Measurements from ENCODE around the gene HOMER2. TPM values are rescaled to one million over a fixed set of nuclear protein-coding genes. Genes with fewer than 3 reads are reported as not detected.

Gene HOMER2
- total and polyA plus RNA-seq, 2 of the 4 experiments (the other 2 are of a cell fraction) = 0.54 to 0.79 TPM

DNA sequence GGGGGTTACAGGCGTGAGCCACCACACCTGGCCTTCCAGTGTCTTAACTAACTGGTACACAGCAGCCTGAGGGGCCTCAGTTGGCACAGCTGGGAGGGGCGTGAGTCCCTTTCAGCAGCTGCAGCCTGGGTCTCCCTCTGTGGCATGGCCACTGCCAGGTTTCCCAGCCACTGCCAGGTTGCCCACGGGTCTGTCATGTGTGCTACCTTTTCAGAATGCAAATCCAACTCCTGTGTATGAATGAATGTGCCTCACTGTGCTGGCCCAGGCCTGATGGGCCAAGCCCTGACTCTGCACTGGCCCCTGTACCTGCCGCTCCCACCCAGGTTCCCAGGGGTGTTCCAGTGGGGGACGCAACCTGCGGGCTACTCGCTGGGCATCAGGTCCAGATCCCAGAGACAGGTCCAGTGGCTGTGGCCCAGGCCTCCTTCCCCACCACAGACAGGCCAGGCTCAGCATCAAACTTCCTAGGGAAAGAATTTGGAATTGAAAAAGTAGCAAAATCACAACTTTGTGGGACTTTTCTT is 117.1 kb downstream of the HOMER2 start:
- ATAC-seq (ENCODE audit: low read depth) = no peak
- Histone ChIP-seq H2AK9ac (replicated peaks; ENCODE audit: low read depth, low read length, poor library complexity) (no peak overlapping the region), H4K5ac (ENCODE audit: low read depth, low read length) (no peak overlapping the region), H3K14ac (replicated peaks; ENCODE audit: low read depth, low read length) (no peak overlapping the region), H3K4me2 (ENCODE audit: low read depth, low read length) (no peak overlapping the region), H3K27me3 (ENCODE audit: control insufficient read depth, insufficient read depth, low read length) (no peaks in the 10 kb centered on the region), H2BK120ac (ENCODE audit: low read depth, low read length) (no peak overlapping the region), H2BK20ac (ENCODE audit: low read depth, low read length) (no peak overlapping the region), H3K27ac (ENCODE audit: insufficient read depth, low read length) (no peak overlapping the region), H3K23ac (ENCODE audit: low read depth, low read length) (no peak overlapping the region), H2AK5ac (ENCODE audit: low read depth, low read length) (no peak overlapping the region), H3K9me1 (ENCODE audit: insufficient read depth, low read length) (peaks cover 5% of the 10 kb centered on the region), H3K36me3 (ENCODE audit: control insufficient read depth, insufficient read depth, low read length) (peaks cover 47% of the 10 kb centered on the region), H3K9ac (ENCODE audit: low read depth, low read length) (no peak overlapping the region), H4K20me1 (ENCODE audit: insufficient read depth, low read length) (peaks cover 9% of the 10 kb centered on the region), H3K9me3 (ENCODE audit: control insufficient read depth, insufficient read depth, low read length) (no peaks in the 10 kb centered on the region), H3K4me3 (ENCODE audit: insufficient read depth, low read depth, low read length) (no peak overlapping the region), H3K18ac (ENCODE audit: low read depth, low read length) (no peak overlapping the region), H3K79me1 (ENCODE audit: low read depth in 1 of 2, low read length in 2 of 2) (peaks cover 6 to 41% of the 10 kb centered on the region in 2 experiments; a peak in 3 of 4 replicates), H2AFZ (replicated peaks; ENCODE audit: low read length, poor library complexity) (no peak overlapping the region), H3K56ac (ENCODE audit: extremely low read depth, insufficient read depth, low read length) (no peak overlapping the region), H2BK15ac (ENCODE audit: low read depth, low read length) (no peak overlapping the region), H4K8ac (ENCODE audit: low read depth in 2 of 2, low read length in 2 of 2) (no peak overlapping the region), H3K4ac (ENCODE audit: low read depth, low read length) (no peak overlapping the region), H2BK5ac (ENCODE audit: low read depth, low read length, poor library complexity, severe bottlenecking) (no peak overlapping the region), H4K91ac (ENCODE audit: insufficient read depth, low read depth, low read length) (no peak overlapping the region), H3K4me1 (ENCODE audit: control insufficient read depth, insufficient read depth, low read length) (peaks cover 10% of the 10 kb centered on the region)
- DNase-seq = no peak
- POLR2A ChIA-PET (ENCODE audit: unreplicated experiment) = interaction anchor here (0.7 kb wide), 1 partner anchor 781 kb away, joined by 6 read pairs; no protein-coding TSS in a partner anchor
- in situ Hi-C loops (cut with MboI; ENCODE audit: low sequenced_read_pairs) = no loop called here
- TF ChIP-seq MAZ (IDR thresholded peaks at IDR 0.05; ENCODE audit: borderline replicate concordance, low read depth, low read length) (no peak), RAD21 (IDR thresholded peaks at IDR 0.05; ENCODE audit: low read length) (no peak), NFE2L2 (IDR thresholded peaks at IDR 0.05; ENCODE audit: low read depth, low read length) (no peak), RFX5 (IDR thresholded peaks at IDR 0.05; ENCODE audit: low read depth, low read length) (no peak), RCOR1 (IDR thresholded peaks at IDR 0.05; ENCODE audit: insufficient replicate concordance, low read length) (no peak), MXI1 (IDR thresholded peaks at IDR 0.05; ENCODE audit: borderline replicate concordance, low read depth, low read length) (no peak), SMC3 (IDR thresholded peaks at IDR 0.05; ENCODE audit: low read depth, low read length) (no peak), CHD1 (IDR thresholded peaks at IDR 0.05; ENCODE audit: low read depth, low read length) (no peak), POLR2A (IDR thresholded peaks at IDR 0.05; ENCODE audit: low read depth, low read length) (no peak), FOS (IDR thresholded peaks at IDR 0.05; ENCODE audit: low read depth, low read length) (no peak), CEBPB (IDR thresholded peaks at IDR 0.05; ENCODE audit: low read depth, low read length) (no peak), MAFK (IDR thresholded peaks at IDR 0.05; ENCODE audit: low read depth, low read length) (no peak), BHLHE40 (IDR thresholded peaks at IDR 0.05; ENCODE audit: low read depth, low read length) (no peak)
- TF ChIP-seq, protein P1, sequence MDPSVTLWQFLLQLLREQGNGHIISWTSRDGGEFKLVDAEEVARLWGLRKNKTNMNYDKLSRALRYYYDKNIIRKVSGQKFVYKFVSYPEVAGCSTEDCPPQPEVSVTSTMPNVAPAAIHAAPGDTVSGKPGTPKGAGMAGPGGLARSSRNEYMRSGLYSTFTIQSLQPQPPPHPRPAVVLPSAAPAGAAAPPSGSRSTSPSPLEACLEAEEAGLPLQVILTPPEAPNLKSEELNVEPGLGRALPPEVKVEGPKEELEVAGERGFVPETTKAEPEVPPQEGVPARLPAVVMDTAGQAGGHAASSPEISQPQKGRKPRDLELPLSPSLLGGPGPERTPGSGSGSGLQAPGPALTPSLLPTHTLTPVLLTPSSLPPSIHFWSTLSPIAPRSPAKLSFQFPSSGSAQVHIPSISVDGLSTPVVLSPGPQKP (IDR thresholded peaks at IDR 0.05; ENCODE audit: borderline replicate concordance, low read depth, low read length) = no peak
- TF ChIP-seq, protein P2, sequence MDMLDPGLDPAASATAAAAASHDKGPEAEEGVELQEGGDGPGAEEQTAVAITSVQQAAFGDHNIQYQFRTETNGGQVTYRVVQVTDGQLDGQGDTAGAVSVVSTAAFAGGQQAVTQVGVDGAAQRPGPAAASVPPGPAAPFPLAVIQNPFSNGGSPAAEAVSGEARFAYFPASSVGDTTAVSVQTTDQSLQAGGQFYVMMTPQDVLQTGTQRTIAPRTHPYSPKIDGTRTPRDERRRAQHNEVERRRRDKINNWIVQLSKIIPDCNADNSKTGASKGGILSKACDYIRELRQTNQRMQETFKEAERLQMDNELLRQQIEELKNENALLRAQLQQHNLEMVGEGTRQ (IDR thresholded peaks at IDR 0.05; ENCODE audit: low read depth, low read length) = no peak
- TF ChIP-seq, protein P3, sequence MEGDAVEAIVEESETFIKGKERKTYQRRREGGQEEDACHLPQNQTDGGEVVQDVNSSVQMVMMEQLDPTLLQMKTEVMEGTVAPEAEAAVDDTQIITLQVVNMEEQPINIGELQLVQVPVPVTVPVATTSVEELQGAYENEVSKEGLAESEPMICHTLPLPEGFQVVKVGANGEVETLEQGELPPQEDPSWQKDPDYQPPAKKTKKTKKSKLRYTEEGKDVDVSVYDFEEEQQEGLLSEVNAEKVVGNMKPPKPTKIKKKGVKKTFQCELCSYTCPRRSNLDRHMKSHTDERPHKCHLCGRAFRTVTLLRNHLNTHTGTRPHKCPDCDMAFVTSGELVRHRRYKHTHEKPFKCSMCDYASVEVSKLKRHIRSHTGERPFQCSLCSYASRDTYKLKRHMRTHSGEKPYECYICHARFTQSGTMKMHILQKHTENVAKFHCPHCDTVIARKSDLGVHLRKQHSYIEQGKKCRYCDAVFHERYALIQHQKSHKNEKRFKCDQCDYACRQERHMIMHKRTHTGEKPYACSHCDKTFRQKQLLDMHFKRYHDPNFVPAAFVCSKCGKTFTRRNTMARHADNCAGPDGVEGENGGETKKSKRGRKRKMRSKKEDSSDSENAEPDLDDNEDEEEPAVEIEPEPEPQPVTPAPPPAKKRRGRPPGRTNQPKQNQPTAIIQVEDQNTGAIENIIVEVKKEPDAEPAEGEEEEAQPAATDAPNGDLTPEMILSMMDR (conservative IDR thresholded peaks at IDR 0.05; ENCODE audit: low read depth, low read length) = no peak
- BruUV-seq (replicated peaks) = no TSS peak
- intact Hi-C loops (cut with micrococcal nuclease) = loop anchor here (10.0 kb wide), 1 partner anchor 369 kb away; the partner anchor contains the start of gene HDGFL3
- CTCF ChIA-PET = no interaction called here
- dilution Hi-C loops (cut with HindIII; ENCODE audit: low sequenced_read_pairs, unreplicated experiment) = no loop called here
- 74% methylated on average over 2 of the region's 7 CpGs; no CpG with 5 or more reads in 1 of the 2 experiments for WGBS, 2 experiments (ENCODE audit: extremely low coverage in 2 of 2, insufficient read length in 1 of 2)
